ENCODE results near the gene RIN2.

DNA sequence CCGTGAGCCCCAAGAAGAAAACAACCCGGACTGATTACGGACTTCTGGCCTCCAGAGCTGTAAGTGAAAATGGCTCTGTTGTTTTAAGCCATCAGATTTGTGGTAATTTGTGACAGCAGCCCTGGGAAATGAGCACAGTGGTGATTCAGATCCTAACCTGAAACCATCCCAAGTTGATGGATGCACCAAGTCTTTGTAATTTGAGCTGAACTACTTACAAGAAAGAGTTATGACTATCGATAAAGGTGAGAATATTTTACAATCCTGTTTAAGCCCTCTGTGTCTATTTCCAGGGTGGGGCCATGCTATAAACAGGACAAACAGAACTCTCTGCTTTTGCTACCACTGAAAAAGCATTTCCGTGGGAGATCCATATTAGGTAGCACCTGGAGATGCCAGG is 19.1 kb upstream of the RIN2 start:
- TF ChIP-seq RARB (CRISPR knock-in tag; IDR thresholded peaks at IDR 0.05) (no peak), ARNTL (CRISPR knock-in tag; IDR thresholded peaks at IDR 0.05; ENCODE audit: borderline replicate concordance, low read depth) (no peak), ZNF70 (CRISPR knock-in tag; IDR thresholded peaks at IDR 0.05) (no peak), ZC3H10 (CRISPR knock-in tag; IDR thresholded peaks at IDR 0.05) (no peak), CSRNP3 (CRISPR knock-in tag; IDR thresholded peaks at IDR 0.05) (no peak), ZFP30 (CRISPR knock-in tag; IDR thresholded peaks at IDR 0.05) (no peak), ZFP3 (CRISPR knock-in tag; IDR thresholded peaks at IDR 0.05) (no peak), TCF4 (CRISPR knock-in tag; IDR thresholded peaks at IDR 0.05; ENCODE audit: borderline replicate concordance) (no peak), ZNF8 (CRISPR knock-in tag; IDR thresholded peaks at IDR 0.05) (no peak)
- TF ChIP-seq, protein P1, sequence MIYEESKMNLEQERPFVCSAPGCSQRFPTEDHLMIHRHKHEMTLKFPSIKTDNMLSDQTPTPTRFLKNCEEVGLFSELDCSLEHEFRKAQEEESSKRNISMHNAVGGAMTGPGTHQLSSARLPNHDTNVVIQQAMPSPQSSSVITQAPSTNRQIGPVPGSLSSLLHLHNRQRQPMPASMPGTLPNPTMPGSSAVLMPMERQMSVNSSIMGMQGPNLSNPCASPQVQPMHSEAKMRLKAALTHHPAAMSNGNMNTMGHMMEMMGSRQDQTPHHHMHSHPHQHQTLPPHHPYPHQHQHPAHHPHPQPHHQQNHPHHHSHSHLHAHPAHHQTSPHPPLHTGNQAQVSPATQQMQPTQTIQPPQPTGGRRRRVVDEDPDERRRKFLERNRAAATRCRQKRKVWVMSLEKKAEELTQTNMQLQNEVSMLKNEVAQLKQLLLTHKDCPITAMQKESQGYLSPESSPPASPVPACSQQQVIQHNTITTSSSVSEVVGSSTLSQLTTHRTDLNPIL (CRISPR knock-in tag; IDR thresholded peaks at IDR 0.05; ENCODE audit: low read depth) = no peak

All from SK-N-SH treated with all-trans-retinoic acid at 6 μM for 48 hours (cell line).